ENCODE data around the gene FAM161B.
"Not testable (repeated sequence)": the region's sequence is repeated elsewhere in the genome, so short reads cannot be mapped to it uniquely, and the experiment has no call there.

FAM161B gene

GRCh38 chr14:73949752-73950734 lies at the start of gene FAM161B, which contains the start of gene COQ6:
FAM161B (minus strand) TSS chr14:73950094; CDS start chr14:73950026, 68 bp downstream.
COQ6 (plus strand) TSS chr14:73950302; CDS start chr14:73950333, 31 bp downstream.
- DNase-seq: peak; percentile 97 to 98

GRCh38 chr14:73998726-73999125 lies 48.8 kb upstream of the FAM161B start:
- no peak for DNase-seq

- no peak for DNase-seq
Measured at GRCh38 chr14:73997944-73998447, 48.1 kb upstream of the FAM161B start.

- no peak for DNase-seq
Measured at GRCh38 chr14:73997108-73997943, 47.4 kb upstream of the FAM161B start.

- no peak for DNase-seq
Measured at GRCh38 chr14:73996731-73997107, 46.8 kb upstream of the FAM161B start.

- no peak for DNase-seq
Measured at GRCh38 chr14:73995977-73996378, 46.1 kb upstream of the FAM161B start.

- not testable (repeated sequence) for DNase-seq
Measured at GRCh38 chr14:73994926-73995325, 45.0 kb upstream of the FAM161B start.

GRCh38 chr14:73991092-73991491 lies 41.2 kb upstream of the FAM161B start:
- no peak for DNase-seq

- DNase-seq: not testable (repeated sequence)
Measured at GRCh38 chr14:73988656-73989055, 38.8 kb upstream of the FAM161B start.

GRCh38 chr14:73988065-73988464 lies 38.2 kb upstream of the FAM161B start:
- no peak for DNase-seq

GRCh38 chr14:73977896-73978295 lies 28.0 kb upstream of the FAM161B start:
- DNase-seq: no peak

- DNase-seq: no peak
Measured at GRCh38 chr14:73976125-73976524, 26.2 kb upstream of the FAM161B start.

- no peak for DNase-seq
Measured at GRCh38 chr14:73973497-73973896, 23.6 kb upstream of the FAM161B start.

- DNase-seq: no peak
Measured at GRCh38 chr14:73968885-73969284, 19.0 kb upstream of the FAM161B start.

GRCh38 chr14:73965216-73965615 lies 15.3 kb upstream of the FAM161B start:
- no peak for DNase-seq

- DNase-seq: no peak
Measured at GRCh38 chr14:73961192-73961591, 11.3 kb upstream of the FAM161B start.

- no peak for DNase-seq
Measured at GRCh38 chr14:73958591-73958990, 8.7 kb upstream of the FAM161B start.

GRCh38 chr14:73955674-73956073 lies 5.8 kb upstream of the FAM161B start:
- no peak for DNase-seq

GRCh38 chr14:73953731-73954130 lies 3.8 kb upstream of the FAM161B start:
- no peak for DNase-seq

GRCh38 chr14:73945159-73945670 lies 4.7 kb downstream of the FAM161B start:
- no peak for DNase-seq

GRCh38 chr14:73944432-73945158 lies 5.3 kb downstream of the FAM161B start:
- no peak for DNase-seq

- peak; percentile 77 to 83 for DNase-seq
Measured at GRCh38 chr14:73943083-73943482, 6.8 kb downstream of the FAM161B start.
